Adrenal gland (tissue), 12 donors: Measurements from ENCODE around the gene EYS. TPM values are rescaled to one million over a fixed set of nuclear protein-coding genes. Genes with fewer than 3 reads are reported as not detected.

ENCODE experiments used
- DNase-seq, 7 donors: peaks; one replicate each; pipeline ENCODE4 v3.0.0-alpha.2; 2019 to 2020
- H3K27ac ChIP-seq, 5 donors: fragments of 200-600 bp; sonication (generic) in 4 of 5; 1 replicate in 3 of 5; 2 replicates in 2 of 5; pipeline versions ENCODE4 v1.5.1 to v1.8.0; 2016 to 2020; ENCODE audit warnings: mild to moderate bottlenecking in 1 of 5
- H3K27me3 ChIP-seq: fragments of 200-600 bp; 2 replicates; pipeline ENCODE4 v1.8.0; 2021
- H3K36me3 ChIP-seq, 2 donors: fragments of 200-600 bp; replicated peaks in 1 of 2; 1 replicate in 1 of 2; 2 replicates in 1 of 2; pipeline versions ENCODE4 v1.5.1 to v1.8.0; 2018 to 2022
- H3K4me1 ChIP-seq, 2 donors: fragments of 200-600 bp; replicated peaks in 1 of 2; 1 replicate in 1 of 2; 2 replicates in 1 of 2; pipeline versions ENCODE4 v1.5.1 to v1.8.0; 2018 to 2021
- H3K4me3 ChIP-seq, 4 donors: fragments of 200-600 bp; sonication (generic) in 3 of 4; one replicate each; pipeline ENCODE4 v1.5.1; 2016 to 2018
- H3K9me3 ChIP-seq, 3 donors: fragments of 200-600 bp; sonication (generic) in 1 of 3; replicated peaks in 1 of 3; 1 replicate in 2 of 3; 2 replicates in 1 of 3; pipeline versions ENCODE4 v1.5.1 to v1.8.0; 2016 to 2021
- POLR2A ChIP-seq, 2 donors: fragments of 450-650 bp; IDR thresholded peaks; one replicate each; pipeline ENCODE4 v1.6.1; 2017; ENCODE audit warnings: antibody characterized with exemption in 2 of 2, mild to moderate bottlenecking in 2 of 2, moderate library complexity in 1 of 2
- WGBS, 4 donors: extraction: QIAGEN DNeasy Blood & Tissue Kit in 2 of 4; methylation state at CpG; one replicate each; pipeline versions ENCODE4 v1.1.5 to v1.1.7; 2013 to 2017; 5-methylcytosine and 5-hydroxymethylcytosine counted together
- intact Hi-C, 2 donors: fragments of 100-400 bp; cut with DNase I; formaldehyde crosslinking; loops; one replicate each; pipeline versions ENCODE4 v1.14.1 to v1.15.0; 2022 to 2023
- polyA plus RNA-seq, 3 donors: library from polyadenylated mRNA; stranded (reverse); fragments of 200-250 nt in 2 of 3; fragments of 350-450 nt in 1 of 3; fragmentation: Illumina TruSeq in 1 of 3; extraction: RNeasy Lipid Tissue Mini Kit (QIAGEN cat#74804) in 1 of 3; gene quantifications; one replicate each; pipeline ENCODE4 v1.2.3, GENCODE V29; 2013 to 2014
- total RNA-seq, 9 donors: library from RNA; depleted of rRNA in 4 of 9; stranded (reverse); fragments of >200 nt in 4 of 9; fragments of 120-200 nt in 1 of 9; fragmentation: NEBNext Ultra II Directional in 1 of 9; extraction: Animal tissue kit (Norgen Biotek cat#: 25700) in 1 of 9; gene quantifications; one replicate each; pipeline versions ENCODE4 v1.1.0 to v1.2.4, GENCODE V29; 2013 to 2023
- TF ChIP-seq, protein P1 (sequence below), 6 experiments: fragments of 450-650 bp in 4 of 6; fragments of 200-600 bp in 2 of 6; sonication (generic) in 1 of 6; IDR thresholded peaks; 1 replicate in 5 of 6; 2 replicates in 1 of 6; pipeline versions ENCODE4 v1.5.1 to v1.8.0; 2016 to 2021; ENCODE audit warnings: antibody characterized with exemption in 6 of 6, mild to moderate bottlenecking in 2 of 6, moderate library complexity in 1 of 6
- donor health status: healthy with polysubstance abuse.
- donor health status: Bipolar disorder and iron deficiency.
- donor health status: DM: yes; HTN: yes; CAD: no.
- donor health status: DM: no; HTN: no; CAD: no.
- donor health status: DM: no; HTN: no; CAD: no.
- donor health status: DM: yes; HTN: yes; CAD: no.

The EYS gene
- total and polyA plus RNA-seq, 12 donors: 0.03 to 3.1 (median 0.18) TPM; not detected in 7

DNA sequence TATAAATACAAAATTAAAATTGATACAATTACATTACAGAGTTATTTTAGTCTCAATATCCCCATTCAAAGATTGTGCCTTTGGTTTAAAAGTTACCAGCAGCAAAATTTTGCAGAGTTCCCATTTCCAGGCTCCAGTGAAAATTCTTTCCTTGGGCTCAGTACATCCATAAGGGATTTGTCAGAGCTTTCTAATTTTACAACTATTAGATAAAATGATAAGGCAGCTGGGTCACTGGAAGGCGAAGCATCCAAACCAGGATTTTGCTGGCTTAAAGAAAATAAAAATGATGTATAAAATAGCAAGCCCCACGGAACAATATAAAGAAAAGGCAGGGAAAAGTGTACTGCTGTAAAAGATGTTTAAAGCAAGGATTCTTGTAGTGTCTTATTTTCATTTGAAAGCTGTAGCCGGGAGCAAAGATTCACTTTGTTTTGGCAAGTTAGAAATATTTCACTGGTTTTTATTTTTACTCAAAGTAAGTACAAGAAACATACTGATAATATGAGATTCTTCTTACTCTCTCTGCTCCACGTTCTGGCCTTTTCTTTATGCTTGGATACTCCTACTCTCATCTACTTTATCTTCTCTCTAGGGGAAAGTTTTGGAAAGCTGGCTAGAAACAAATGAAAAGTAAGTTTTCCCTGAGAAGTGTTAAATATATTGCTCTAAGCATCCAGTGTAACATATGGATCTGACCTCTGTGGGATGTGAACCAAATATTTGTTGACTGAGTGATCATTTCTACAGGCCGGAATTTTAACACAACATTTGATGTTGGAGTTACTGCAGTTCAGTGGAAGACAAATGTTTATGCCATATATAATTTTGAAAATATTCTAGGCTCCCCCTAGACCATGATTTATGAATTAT lies 1583.0 kb downstream of the EYS start:
- Histone ChIP-seq H3K4me1 (no peaks in the 10 kb centered on the region), H3K27me3 (no peaks in the 10 kb centered on the region), H3K4me3 (no peak overlapping the region), H3K36me3 (no peaks in the 10 kb centered on the region), H3K9me3 (no peaks in the 10 kb centered on the region), H3K27ac (no peak overlapping the region)
- 36 to 50% (median 44%) methylated on average over 5 of the region's 5 CpGs for WGBS, 4 donors
- no peak for DNase-seq
- intact Hi-C loops: no loop called here
- no peak for TF ChIP-seq POLR2A (IDR thresholded peaks at IDR 0.05)
- TF ChIP-seq, protein P1, sequence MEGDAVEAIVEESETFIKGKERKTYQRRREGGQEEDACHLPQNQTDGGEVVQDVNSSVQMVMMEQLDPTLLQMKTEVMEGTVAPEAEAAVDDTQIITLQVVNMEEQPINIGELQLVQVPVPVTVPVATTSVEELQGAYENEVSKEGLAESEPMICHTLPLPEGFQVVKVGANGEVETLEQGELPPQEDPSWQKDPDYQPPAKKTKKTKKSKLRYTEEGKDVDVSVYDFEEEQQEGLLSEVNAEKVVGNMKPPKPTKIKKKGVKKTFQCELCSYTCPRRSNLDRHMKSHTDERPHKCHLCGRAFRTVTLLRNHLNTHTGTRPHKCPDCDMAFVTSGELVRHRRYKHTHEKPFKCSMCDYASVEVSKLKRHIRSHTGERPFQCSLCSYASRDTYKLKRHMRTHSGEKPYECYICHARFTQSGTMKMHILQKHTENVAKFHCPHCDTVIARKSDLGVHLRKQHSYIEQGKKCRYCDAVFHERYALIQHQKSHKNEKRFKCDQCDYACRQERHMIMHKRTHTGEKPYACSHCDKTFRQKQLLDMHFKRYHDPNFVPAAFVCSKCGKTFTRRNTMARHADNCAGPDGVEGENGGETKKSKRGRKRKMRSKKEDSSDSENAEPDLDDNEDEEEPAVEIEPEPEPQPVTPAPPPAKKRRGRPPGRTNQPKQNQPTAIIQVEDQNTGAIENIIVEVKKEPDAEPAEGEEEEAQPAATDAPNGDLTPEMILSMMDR (IDR thresholded peaks at IDR 0.05): no peak

DNA sequence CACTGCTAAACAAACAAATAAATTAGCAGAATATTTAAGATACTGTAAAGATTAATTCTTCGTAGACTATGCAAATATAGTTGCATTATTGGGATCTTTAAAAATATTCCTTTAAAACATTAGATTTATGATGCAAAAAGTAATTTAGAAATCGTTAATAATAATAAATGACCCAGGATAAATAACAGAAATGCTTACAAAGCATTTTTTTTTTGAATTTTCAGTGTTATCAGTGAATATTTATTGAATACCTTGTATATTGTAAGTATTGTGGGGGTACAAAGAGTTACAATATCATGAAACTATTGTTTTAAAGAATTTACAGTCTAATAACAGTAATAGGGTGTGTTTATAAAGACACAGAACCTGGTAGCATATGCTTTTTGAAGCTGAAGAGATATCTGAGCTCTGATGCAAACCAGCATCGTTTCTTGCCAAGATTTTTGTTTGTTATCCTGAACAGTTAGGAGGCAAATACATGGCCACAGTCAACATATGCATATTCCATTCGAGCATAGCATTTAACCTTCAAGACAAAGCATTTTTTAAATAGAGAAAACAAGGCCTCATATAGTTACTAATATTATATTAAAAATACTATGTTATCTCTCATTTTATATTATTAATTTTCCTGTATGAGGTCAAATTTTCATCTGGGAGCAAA lies 1584.2 kb downstream of the EYS start:
- H3K36me3 ChIP-seq: no peaks in the 10 kb centered on the region
- H3K9me3 ChIP-seq: no peaks in the 10 kb centered on the region
- intact Hi-C loops: no loop called here
- TF ChIP-seq, protein P1 (IDR thresholded peaks at IDR 0.05): no peak
- TF ChIP-seq POLR2A (IDR thresholded peaks at IDR 0.05): no peak
- DNase-seq: no peak
- no peak overlapping the region for H3K27ac ChIP-seq
- no peaks in the 10 kb centered on the region for H3K4me1 ChIP-seq
- H3K27me3 ChIP-seq: no peaks in the 10 kb centered on the region
- whole genome bisulfite sequencing, 4 donors: 42 to 44% (median 43%) methylated on average over 4 of the region's 4 CpGs
- no peak overlapping the region for H3K4me3 ChIP-seq

DNA sequence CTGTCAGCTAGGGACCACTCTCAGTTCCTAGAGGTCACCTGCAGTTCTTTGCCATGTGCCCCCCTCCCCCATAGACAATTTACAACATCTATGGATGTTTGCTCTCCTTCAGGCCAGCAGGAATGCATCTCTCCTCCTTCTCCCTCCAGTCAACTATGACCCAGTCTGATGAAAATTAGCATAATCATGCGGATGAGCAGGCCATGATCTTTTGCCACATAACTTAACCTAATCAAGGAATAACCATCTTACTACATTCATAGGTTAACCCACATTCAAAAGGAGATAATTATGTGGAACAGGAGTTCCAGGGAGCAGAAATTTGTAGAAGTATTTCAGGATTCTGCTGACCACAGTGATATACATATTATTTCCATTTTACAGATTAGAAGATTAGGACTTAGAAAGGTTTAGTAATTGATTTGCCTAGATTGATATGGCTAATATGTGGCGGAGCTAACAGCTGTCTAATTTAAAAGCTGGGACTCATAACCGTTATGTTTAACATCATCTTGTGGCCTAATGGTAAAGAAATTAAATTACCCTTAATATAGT lies 1585.9 kb downstream of the EYS start:
- intact Hi-C loops: no loop called here
- Histone ChIP-seq H3K27ac (no peak overlapping the region), H3K27me3 (no peaks in the 10 kb centered on the region), H3K4me1 (no peaks in the 10 kb centered on the region), H3K4me3 (no peak overlapping the region), H3K9me3 (no peaks in the 10 kb centered on the region), H3K36me3 (no peaks in the 10 kb centered on the region)
- no peak for DNase-seq
- TF ChIP-seq, protein P1 (IDR thresholded peaks at IDR 0.05): no peak
- TF ChIP-seq POLR2A (IDR thresholded peaks at IDR 0.05): no peak
- WGBS, 4 donors: 66 to 87% (median 77%) methylated on average over 3 of the region's 3 CpGs

DNA sequence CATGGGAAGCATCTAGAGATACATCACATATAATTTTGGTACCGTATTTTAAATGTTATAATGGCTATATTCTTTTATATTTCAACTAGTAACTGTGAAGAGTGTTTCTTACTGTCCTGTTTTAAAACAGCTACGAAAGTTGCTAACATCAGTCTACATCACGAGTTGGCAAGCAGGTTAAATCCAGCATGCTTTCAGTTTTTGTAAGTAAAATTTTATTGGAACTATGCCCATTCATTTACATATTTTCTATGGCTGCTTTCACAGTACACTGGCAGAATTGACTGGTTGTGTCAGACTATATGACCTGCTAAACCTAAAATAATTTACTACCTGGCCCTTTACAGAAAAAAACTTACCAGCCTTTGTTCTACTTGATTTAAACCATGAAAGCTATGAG lies 1593.3 kb downstream of the EYS start:
- H3K9me3 ChIP-seq: no peaks in the 10 kb centered on the region
- TF ChIP-seq, protein P1 (IDR thresholded peaks at IDR 0.05): no peak
- no peak for TF ChIP-seq POLR2A (IDR thresholded peaks at IDR 0.05)
- intact Hi-C loops: no loop called here
- DNase-seq: no peak
- H3K4me1 ChIP-seq: no peaks in the 10 kb centered on the region
- no peak overlapping the region for H3K27ac ChIP-seq
- 63 to 73% (median 69%) methylated on average over 3 of the region's 3 CpGs for WGBS, 4 donors
- no peak overlapping the region for H3K4me3 ChIP-seq
- H3K36me3 ChIP-seq: no peaks in the 10 kb centered on the region
- H3K27me3 ChIP-seq: no peaks in the 10 kb centered on the region
